GM23338 (cell line): ENCODE measurements around the gene DOCK2. TPM values are rescaled to one million over a fixed set of nuclear protein-coding genes. Genes with fewer than 3 reads are reported as not detected.

Source experiments
- ATAC-seq: fragments of 200-7000 bp; cut with Tn5 transposase; 3 replicates; pipeline ENCODE4 v1.9.1; 2020
- DNase-seq: peaks from one replicate; pipeline ENCODE4 v3.0.0-alpha.2; 2015; ENCODE audit warnings: low spot score
- H2AFZ ChIP-seq: fragments of 200-600 bp; sonication (generic); 2 replicates; pipeline ENCODE4 v1.8.0; 2016; ENCODE audit warnings: antibody characterized with exemption, mild to moderate bottlenecking, moderate library complexity
- H3F3A ChIP-seq: fragments of 200-600 bp; sonication (generic); replicated peaks from 2 replicates; pipeline ENCODE4 v1.8.0; 2017; ENCODE audit warnings: antibody characterized with exemption, mixed run types, low read depth
- H3K27ac ChIP-seq: fragments of 200-600 bp; sonication (generic); 2 replicates; pipeline ENCODE4 v1.6.1; 2016; ENCODE audit warnings: low read depth
- H3K27me3 ChIP-seq: fragments of 200-600 bp; sonication (generic); 2 replicates; pipeline ENCODE4 v1.8.0; 2016; ENCODE audit warnings: mild to moderate bottlenecking, mixed run types, moderate library complexity; ENCODE audit not compliant: insufficient read depth
- H3K36me3 ChIP-seq: fragments of 200-600 bp; sonication (generic); 2 replicates; pipeline ENCODE4 v1.8.0; 2016; ENCODE audit warnings: mild to moderate bottlenecking; ENCODE audit not compliant: insufficient read depth
- H3K4me1 ChIP-seq: fragments of 200-600 bp; sonication (generic); 2 replicates; pipeline ENCODE4 v1.8.0; 2016; ENCODE audit warnings: mild to moderate bottlenecking, moderate library complexity; ENCODE audit not compliant: insufficient read depth
- H3K4me2 ChIP-seq: fragments of 200-600 bp; sonication (generic); 2 replicates; pipeline ENCODE4 v1.7.1; 2017; ENCODE audit warnings: mixed run types
- H3K4me3 ChIP-seq: fragments of 200-600 bp; sonication (generic); 2 replicates; pipeline ENCODE4 v1.6.1; 2016; ENCODE audit warnings: mixed run types
- H3K79me2 ChIP-seq: fragments of 200-600 bp; sonication (generic); replicated peaks from 2 replicates; pipeline ENCODE4 v1.8.0; 2017; ENCODE audit warnings: mild to moderate bottlenecking; ENCODE audit not compliant: insufficient read depth
- H3K9me2 ChIP-seq: fragments of 200-600 bp; sonication (generic); 2 replicates; pipeline ENCODE4 v1.8.0; 2017; ENCODE audit not compliant: insufficient read depth
- H4K20me1 ChIP-seq: fragments of 200-600 bp; sonication (generic); replicated peaks from 2 replicates; pipeline ENCODE4 v1.8.0; 2017; ENCODE audit warnings: mild to moderate bottlenecking; ENCODE audit not compliant: insufficient read depth
- H3K27ac Mint-ChIP-seq: 2 replicates; pipeline ENCODE4 v1.8.0; 2020; ENCODE audit warnings: inconsistent platforms, mild to moderate bottlenecking, moderate library complexity, mixed read lengths
- H3K27me3 Mint-ChIP-seq: 3 replicates; pipeline ENCODE4 v1.8.0; 2022; ENCODE audit warnings: low read depth, mild to moderate bottlenecking, moderate library complexity, mixed read lengths, inconsistent platforms; ENCODE audit not compliant: insufficient read depth, poor library complexity
- H3K36me3 Mint-ChIP-seq: 3 replicates; pipeline ENCODE4 v1.8.0; 2021; ENCODE audit warnings: low read depth, mild to moderate bottlenecking, inconsistent platforms, moderate library complexity, mixed read lengths
- H3K4me1 Mint-ChIP-seq: 3 replicates; pipeline ENCODE4 v1.8.0; 2020; ENCODE audit warnings: mild to moderate bottlenecking, inconsistent platforms, mixed read lengths
- H3K4me3 Mint-ChIP-seq: 3 replicates; pipeline ENCODE4 v1.8.0; 2021; ENCODE audit warnings: moderate library complexity, mild to moderate bottlenecking, inconsistent platforms, mixed read lengths
- H3K9me3 Mint-ChIP-seq: 3 replicates; pipeline ENCODE4 v1.8.0; 2020; ENCODE audit warnings: moderate library complexity, mild to moderate bottlenecking, inconsistent platforms, mixed read lengths
- CREB1 ChIP-seq: fragments of 250-450 bp; sonication (Bioruptor Pico); IDR thresholded peaks from 2 replicates; pipeline ENCODE4 v1.5.0; 2020; ENCODE audit warnings: low read depth, mild to moderate bottlenecking, moderate library complexity
- EZH2 ChIP-seq: fragments of 200-600 bp; sonication (generic); IDR thresholded peaks from one replicate; pipeline ENCODE4 v1.8.0; 2017; ENCODE audit warnings: antibody characterized with exemption, mild to moderate bottlenecking, low read depth; ENCODE audit not compliant: unreplicated experiment
- EZH2phosphoT487 ChIP-seq: fragments of 200-600 bp; sonication (generic); IDR thresholded peaks from one replicate; pipeline ENCODE4 v1.8.1; 2018; ENCODE audit warnings: antibody characterized with exemption; ENCODE audit not compliant: unreplicated experiment
- JUNB ChIP-seq: IDR thresholded peaks from one replicate; pipeline ENCODE4 v1.6.1; 2016; ENCODE audit warnings: antibody characterized with exemption; ENCODE audit not compliant: unreplicated experiment
- NANOG ChIP-seq: IDR thresholded peaks from 2 replicates; pipeline ENCODE4 v1.6.1; 2016; ENCODE audit warnings: antibody characterized with exemption, borderline replicate concordance
- POLR2AphosphoS5 ChIP-seq: IDR thresholded peaks from 2 replicates; pipeline ENCODE4 v1.6.1; 2016; ENCODE audit warnings: antibody characterized with exemption, low read depth
- ZNF114 ChIP-seq: fragments of 250-450 bp; sonication (Bioruptor Pico); IDR thresholded peaks from 2 replicates; pipeline ENCODE4 v1.5.0; 2020; ENCODE audit warnings: mild to moderate bottlenecking, moderate library complexity
- ZNF331 ChIP-seq: fragments of 250-450 bp; sonication (Bioruptor Pico); IDR thresholded peaks from 2 replicates; pipeline ENCODE4 v1.5.0; 2020; ENCODE audit warnings: low read depth, mild to moderate bottlenecking, moderate library complexity
- polyA plus RNA-seq: library from polyadenylated mRNA; unstranded; fragments of >200 nt; fragmentation: Nextera tagmentation; extraction: Ambion mirVana; gene quantifications from 2 replicates; pipeline ENCODE4 v1.2.1, GENCODE V29; 2016
- total RNA-seq: library from RNA; depleted of rRNA; stranded (reverse); fragments of >200 nt; shearing (Covaris generic); gene quantifications from 2 replicates; pipeline ENCODE4 v1.2.3, GENCODE V29; 2014
- TF ChIP-seq, protein P1 (sequence below), 2 experiments: fragments of 200-600 bp in 1 of 2; sonication (generic) in 1 of 2; conservative IDR thresholded peaks; 2 replicates each; pipeline versions ENCODE4 v1.5.1 to v1.6.1; 2016 to 2017; ENCODE audit warnings: antibody characterized with exemption in 2 of 2, low read depth in 2 of 2, mild to moderate bottlenecking in 2 of 2, moderate library complexity in 1 of 2
- TF ChIP-seq, protein P2 (sequence below): IDR thresholded peaks from one replicate; pipeline ENCODE4 v1.6.1; 2018; ENCODE audit warnings: antibody characterized with exemption; ENCODE audit not compliant: unreplicated experiment

DOCK2 gene
- total and polyA plus RNA-seq, 2 experiments from 2014 or later, result 3.7 to 9.4 TPM

DNA sequence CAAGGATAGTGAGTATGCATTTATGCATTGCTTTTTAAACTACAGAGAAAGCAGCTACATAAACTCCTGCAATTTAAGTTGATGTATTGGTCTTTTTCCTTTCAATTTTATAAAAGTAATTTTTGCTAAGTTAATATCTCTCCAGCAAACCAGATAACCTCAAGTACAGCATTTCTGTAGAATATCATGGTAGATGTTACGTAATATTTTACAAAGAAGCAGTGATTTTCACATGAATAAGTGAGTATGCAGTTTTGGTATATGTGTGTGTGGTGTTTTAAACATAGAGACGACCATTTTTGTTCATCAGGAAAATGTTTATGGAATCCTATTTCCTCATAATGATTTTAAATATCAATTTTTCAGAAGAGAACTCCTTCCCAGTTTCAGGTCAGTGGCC is 224.4 kb downstream of the DOCK2 start:
- TF ChIP-seq CREB1 (no peak), ZNF331 (CRISPR knock-in tag) (no peak), NANOG (no peak), EZH2phosphoT487 (no peak), POLR2AphosphoS5 (no peak), EZH2 (no peak)
- TF ChIP-seq, protein P1, sequence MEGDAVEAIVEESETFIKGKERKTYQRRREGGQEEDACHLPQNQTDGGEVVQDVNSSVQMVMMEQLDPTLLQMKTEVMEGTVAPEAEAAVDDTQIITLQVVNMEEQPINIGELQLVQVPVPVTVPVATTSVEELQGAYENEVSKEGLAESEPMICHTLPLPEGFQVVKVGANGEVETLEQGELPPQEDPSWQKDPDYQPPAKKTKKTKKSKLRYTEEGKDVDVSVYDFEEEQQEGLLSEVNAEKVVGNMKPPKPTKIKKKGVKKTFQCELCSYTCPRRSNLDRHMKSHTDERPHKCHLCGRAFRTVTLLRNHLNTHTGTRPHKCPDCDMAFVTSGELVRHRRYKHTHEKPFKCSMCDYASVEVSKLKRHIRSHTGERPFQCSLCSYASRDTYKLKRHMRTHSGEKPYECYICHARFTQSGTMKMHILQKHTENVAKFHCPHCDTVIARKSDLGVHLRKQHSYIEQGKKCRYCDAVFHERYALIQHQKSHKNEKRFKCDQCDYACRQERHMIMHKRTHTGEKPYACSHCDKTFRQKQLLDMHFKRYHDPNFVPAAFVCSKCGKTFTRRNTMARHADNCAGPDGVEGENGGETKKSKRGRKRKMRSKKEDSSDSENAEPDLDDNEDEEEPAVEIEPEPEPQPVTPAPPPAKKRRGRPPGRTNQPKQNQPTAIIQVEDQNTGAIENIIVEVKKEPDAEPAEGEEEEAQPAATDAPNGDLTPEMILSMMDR (conservative IDR thresholded peaks at IDR 0.05; ENCODE audit: low read depth in 2 of 2), result no peak
- no peaks in the 10 kb centered on the region for H3K36me3 ChIP-seq
- Mint-ChIP-seq H3K27ac (no peak overlapping the region), H3K9me3 (no peaks in the 10 kb centered on the region), H3K36me3 (no peaks in the 10 kb centered on the region), H3K27me3 (no peaks in the 10 kb centered on the region), H3K4me1 (no peaks in the 10 kb centered on the region; the same call in 1 of the 3 replicates), H3K4me3 (no peak overlapping the region)
- DNase-seq, result no peak
- no peaks in the 10 kb centered on the region for H3K79me2 ChIP-seq
- no peaks in the 10 kb centered on the region for H3K4me1 ChIP-seq
- no peaks in the 10 kb centered on the region for H3K9me2 ChIP-seq
- no peak overlapping the region for H2AFZ ChIP-seq
- no peaks in the 10 kb centered on the region for H4K20me1 ChIP-seq
- no peak overlapping the region for H3K4me2 ChIP-seq
- no peak for ATAC-seq
- H3K27me3 ChIP-seq, result no peaks in the 10 kb centered on the region
- H3K4me3 ChIP-seq, result no peak overlapping the region
- H3F3A ChIP-seq, result no peaks in the 10 kb centered on the region
- no peak overlapping the region for H3K27ac ChIP-seq

GRCh38 chr5:169861934-169862333 is 224.9 kb downstream of the DOCK2 start:
- no peak overlapping the region; the same call in 1 of the 2 replicates for H3K27ac Mint-ChIP-seq

GRCh38 chr5:169862391-169862811 is 225.3 kb downstream of the DOCK2 start:
- no peak overlapping the region for H2AFZ ChIP-seq

More at GRCh38 chr5:169861934-169862333, 224.9 kb downstream of the DOCK2 start:
- ATAC-seq (no peak), DNase-seq (no peak)
- Histone ChIP-seq H3K27me3 (no peaks in the 10 kb centered on the region), H4K20me1 (no peaks in the 10 kb centered on the region), H3K36me3 (no peaks in the 10 kb centered on the region), H3K79me2 (no peaks in the 10 kb centered on the region), H2AFZ (no peak overlapping the region), H3K9me2 (no peaks in the 10 kb centered on the region), H3K4me1 (no peaks in the 10 kb centered on the region), H3F3A (no peaks in the 10 kb centered on the region), H3K4me2 (no peak overlapping the region), H3K4me3 (no peak overlapping the region), H3K27ac (no peak overlapping the region)
- Mint-ChIP-seq H3K4me1 (no peaks in the 10 kb centered on the region; the same call in 1 of the 3 replicates), H3K9me3 (no peaks in the 10 kb centered on the region), H3K4me3 (no peak overlapping the region), H3K36me3 (no peaks in the 10 kb centered on the region), H3K27me3 (no peaks in the 10 kb centered on the region)
- no peak for TF ChIP-seq ZNF331 (CRISPR knock-in tag)

More at GRCh38 chr5:169862391-169862811, 225.3 kb downstream of the DOCK2 start:
- H3K27me3 ChIP-seq, result no peaks in the 10 kb centered on the region
- H3K4me3 ChIP-seq, result no peak overlapping the region
- no peaks in the 10 kb centered on the region for H3K36me3 Mint-ChIP-seq
- no peak overlapping the region for H3K4me2 ChIP-seq
- no peaks in the 10 kb centered on the region for H3K79me2 ChIP-seq
- no peaks in the 10 kb centered on the region for H3K4me1 ChIP-seq
- H3K27ac Mint-ChIP-seq, result no peak overlapping the region
- H3K27me3 Mint-ChIP-seq, result no peaks in the 10 kb centered on the region
- no peaks in the 10 kb centered on the region; the same call in 1 of the 3 replicates for H3K4me1 Mint-ChIP-seq
- no peaks in the 10 kb centered on the region for H3K9me2 ChIP-seq
- no peak for ATAC-seq
- no peaks in the 10 kb centered on the region for H3K9me3 Mint-ChIP-seq
- DNase-seq, result no peak
- no peaks in the 10 kb centered on the region for H4K20me1 ChIP-seq
- no peak overlapping the region for H3K4me3 Mint-ChIP-seq
- TF ChIP-seq JUNB, result no peak
- no peak for TF ChIP-seq EZH2
- TF ChIP-seq ZNF331 (CRISPR knock-in tag), result no peak
- TF ChIP-seq, protein P1 (conservative IDR thresholded peaks at IDR 0.05; ENCODE audit: low read depth in 2 of 2), result no peak
- TF ChIP-seq, protein P2, sequence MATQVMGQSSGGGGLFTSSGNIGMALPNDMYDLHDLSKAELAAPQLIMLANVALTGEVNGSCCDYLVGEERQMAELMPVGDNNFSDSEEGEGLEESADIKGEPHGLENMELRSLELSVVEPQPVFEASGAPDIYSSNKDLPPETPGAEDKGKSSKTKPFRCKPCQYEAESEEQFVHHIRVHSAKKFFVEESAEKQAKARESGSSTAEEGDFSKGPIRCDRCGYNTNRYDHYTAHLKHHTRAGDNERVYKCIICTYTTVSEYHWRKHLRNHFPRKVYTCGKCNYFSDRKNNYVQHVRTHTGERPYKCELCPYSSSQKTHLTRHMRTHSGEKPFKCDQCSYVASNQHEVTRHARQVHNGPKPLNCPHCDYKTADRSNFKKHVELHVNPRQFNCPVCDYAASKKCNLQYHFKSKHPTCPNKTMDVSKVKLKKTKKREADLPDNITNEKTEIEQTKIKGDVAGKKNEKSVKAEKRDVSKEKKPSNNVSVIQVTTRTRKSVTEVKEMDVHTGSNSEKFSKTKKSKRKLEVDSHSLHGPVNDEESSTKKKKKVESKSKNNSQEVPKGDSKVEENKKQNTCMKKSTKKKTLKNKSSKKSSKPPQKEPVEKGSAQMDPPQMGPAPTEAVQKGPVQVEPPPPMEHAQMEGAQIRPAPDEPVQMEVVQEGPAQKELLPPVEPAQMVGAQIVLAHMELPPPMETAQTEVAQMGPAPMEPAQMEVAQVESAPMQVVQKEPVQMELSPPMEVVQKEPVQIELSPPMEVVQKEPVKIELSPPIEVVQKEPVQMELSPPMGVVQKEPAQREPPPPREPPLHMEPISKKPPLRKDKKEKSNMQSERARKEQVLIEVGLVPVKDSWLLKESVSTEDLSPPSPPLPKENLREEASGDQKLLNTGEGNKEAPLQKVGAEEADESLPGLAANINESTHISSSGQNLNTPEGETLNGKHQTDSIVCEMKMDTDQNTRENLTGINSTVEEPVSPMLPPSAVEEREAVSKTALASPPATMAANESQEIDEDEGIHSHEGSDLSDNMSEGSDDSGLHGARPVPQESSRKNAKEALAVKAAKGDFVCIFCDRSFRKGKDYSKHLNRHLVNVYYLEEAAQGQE, result no peak
- TF ChIP-seq ZNF114 (CRISPR knock-in tag), result no peak
- H3F3A ChIP-seq, result no peaks in the 10 kb centered on the region
- no peaks in the 10 kb centered on the region for H3K36me3 ChIP-seq
- H3K27ac ChIP-seq, result no peak overlapping the region
